ENCODE results near the gene ZNF552.

Gene ZNF552

GRCh38 chr19:57771417-57771816 is 43.3 kb downstream of the ZNF552 start:
- FAIRE-seq = no peak

- peak; percentile 71 for FAIRE-seq
Measured at GRCh38 chr19:57769345-57770131, 45.2 kb downstream of the ZNF552 start, which contains the start of gene ZNF586. ZNF586 (plus strand) TSS chr19:57769676; CDS start chr19:57769843, 167 bp downstream.

- FAIRE-seq = no peak
Measured at GRCh38 chr19:57759096-57759495, 55.6 kb downstream of the ZNF552 start.

- no peak for FAIRE-seq
Measured at GRCh38 chr19:57757941-57758340, 56.8 kb downstream of the ZNF552 start.
